ENCODE measurements around the gene CBLIF. TPM values are rescaled to one million over a fixed set of nuclear protein-coding genes. Genes with fewer than 3 reads are reported as not detected.

CBLIF gene
- total and polyA plus RNA-seq, 3 experiments from 2014 or later: not detected

DNA sequence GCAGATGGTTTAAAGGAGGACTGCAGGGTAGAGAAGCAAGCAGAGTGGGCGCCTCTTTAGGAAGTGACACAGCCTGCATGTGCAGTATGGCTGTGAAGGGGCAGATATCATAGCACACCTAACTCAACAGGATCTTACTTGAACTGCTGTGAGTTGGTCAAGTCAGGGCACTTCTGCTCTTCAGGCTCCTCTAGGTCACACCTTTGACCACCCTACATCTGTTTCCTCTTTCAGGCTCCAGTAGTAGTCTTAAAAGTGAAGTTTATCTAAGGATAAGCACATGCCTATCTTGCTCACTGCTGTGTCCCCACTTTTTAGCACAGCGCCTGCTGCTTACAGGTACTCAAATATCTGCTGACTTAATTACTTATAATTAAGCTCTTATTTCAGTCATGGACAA lies 41.2 kb downstream of the CBLIF start:
- H3K27ac Mint-ChIP-seq: no peak overlapping the region
- Histone ChIP-seq H3K9me3 (ENCODE audit: low read length) (no peaks in the 10 kb centered on the region), H3K27ac (ENCODE audit: low read depth, low read length) (no peak overlapping the region), H3K4me1 (ENCODE audit: insufficient read depth, low read length) (peaks cover 2% of the 10 kb centered on the region), H3K4me3 (ENCODE audit: low read length) (no peak overlapping the region), H3K36me3 (ENCODE audit: insufficient read depth, low read length) (peaks cover 4% of the 10 kb centered on the region), H3K27me3 (ENCODE audit: insufficient read depth, low read length, poor library complexity, severe bottlenecking) (no peaks in the 10 kb centered on the region)
- H3K4me3 Mint-ChIP-seq: no peak overlapping the region
- no peak for DNase-seq
- ChIA-PET POLR2A (no interaction called here), CTCF (interaction anchor here (7.8 kb wide), 1 partner anchor 50 kb away, joined by 113 read pairs; the partner anchor contains the start of gene STX3)
- peaks cover 2 to 9% (median 5%) of the 10 kb centered on the region in 3 donors for H3K4me1 Mint-ChIP-seq
- H3K9me3 Mint-ChIP-seq: no peaks in the 10 kb centered on the region
- peaks cover 0 to 49% (median 9%) of the 10 kb centered on the region in 3 donors for H3K36me3 Mint-ChIP-seq
- H3K27me3 Mint-ChIP-seq: no peaks in the 10 kb centered on the region

DNA sequence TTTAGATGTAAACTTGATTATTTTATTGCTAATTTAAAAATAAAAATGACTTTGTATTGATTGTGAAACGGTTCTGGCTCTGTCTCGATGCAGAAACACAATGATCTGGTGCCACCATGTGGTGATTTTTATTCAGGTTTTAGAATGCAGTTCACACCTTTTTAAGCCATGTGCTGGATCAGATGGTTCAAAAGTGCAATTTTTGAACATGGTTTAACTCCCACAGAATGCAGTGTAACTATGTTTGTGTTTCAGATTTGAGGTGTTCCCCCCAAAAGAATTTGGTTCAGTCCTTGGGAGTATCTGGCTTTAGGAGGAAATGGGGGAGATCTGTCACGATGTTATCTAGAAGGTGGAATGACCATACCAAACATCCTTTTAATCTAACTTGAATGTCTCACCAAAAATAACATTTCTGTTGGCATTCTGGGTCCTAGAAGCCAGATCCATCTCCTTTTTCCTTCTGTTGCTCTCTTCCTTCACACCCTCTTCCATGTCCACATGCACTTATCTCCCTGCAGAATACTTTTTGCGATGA lies 42.6 kb downstream of the CBLIF start:
- DNase-seq: peak; percentile 11 to 61 (median 52)
- Mint-ChIP-seq H3K27me3 (no peaks in the 10 kb centered on the region), H3K36me3 (peaks cover 0 to 41% (median 9%) of the 10 kb centered on the region in 3 donors), H3K27ac (no peak overlapping the region), H3K4me1 (no peaks in the 10 kb centered on the region), H3K4me3 (no peak overlapping the region), H3K9me3 (no peaks in the 10 kb centered on the region)
- H3K27ac ChIP-seq (ENCODE audit: low read depth, low read length): no peak overlapping the region
- no peaks in the 10 kb centered on the region for H3K27me3 ChIP-seq (ENCODE audit: insufficient read depth, low read length, poor library complexity, severe bottlenecking)
- CTCF ChIA-PET: interaction anchor here (1.0 to 7.8 kb wide), 7 partner anchors 8 to 265 kb away, joined by 3 to 113 read pairs (median 5); partner anchors contain the start of genes MRPL16 and STX3
- POLR2A ChIA-PET: no interaction called here
- no peaks in the 10 kb centered on the region for H3K9me3 ChIP-seq (ENCODE audit: low read length)
- no peak overlapping the region for H3K4me3 ChIP-seq (ENCODE audit: low read length)
- no peaks in the 10 kb centered on the region for H3K36me3 ChIP-seq (ENCODE audit: insufficient read depth, low read length)
- no peaks in the 10 kb centered on the region for H3K4me1 ChIP-seq (ENCODE audit: insufficient read depth, low read length)

DNA sequence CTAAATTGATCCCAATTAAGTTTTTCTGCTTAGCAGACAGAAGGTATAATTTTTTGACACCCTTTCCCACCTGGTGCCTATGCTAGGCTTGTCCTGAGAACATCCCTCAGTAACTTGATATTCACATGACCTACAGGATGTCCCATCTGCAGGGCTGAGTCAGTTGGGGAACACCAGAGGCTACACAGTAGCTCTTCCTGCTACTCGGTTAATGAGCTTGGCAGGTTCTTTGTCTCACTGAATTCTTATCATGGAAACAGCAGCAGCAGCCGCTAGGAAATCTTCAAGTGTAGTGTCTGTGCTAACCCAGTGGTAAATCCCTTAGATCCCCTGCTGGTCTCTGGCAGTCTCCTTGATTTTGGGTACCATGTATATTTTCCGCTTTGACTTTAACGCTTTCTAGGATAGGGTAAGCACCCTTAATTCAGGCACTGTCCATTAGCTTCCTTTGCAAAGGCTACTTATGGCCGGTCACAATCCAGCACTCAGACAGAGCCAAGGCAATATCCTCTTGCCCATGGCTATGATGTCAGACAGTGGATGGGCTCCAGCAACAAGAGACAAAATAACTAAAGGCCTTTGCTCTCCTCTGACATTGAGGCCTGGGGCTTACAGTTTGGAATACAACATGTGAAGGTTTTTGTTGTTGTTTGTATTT lies 43.2 kb downstream of the CBLIF start:
- CTCF ChIA-PET: interaction anchor here (0.6 to 7.8 kb wide), 8 partner anchors 8 to 760 kb away, joined by 3 to 113 read pairs (median 5); partner anchors contain the start of genes MRPL16 and STX3
- DNase-seq: no peak
- Histone ChIP-seq H3K4me1 (ENCODE audit: insufficient read depth, low read length) (no peaks in the 10 kb centered on the region), H3K27ac (ENCODE audit: low read depth, low read length) (no peak overlapping the region), H3K36me3 (ENCODE audit: insufficient read depth, low read length) (peaks cover 4% of the 10 kb centered on the region), H3K27me3 (ENCODE audit: insufficient read depth, low read length, poor library complexity, severe bottlenecking) (no peaks in the 10 kb centered on the region), H3K9me3 (ENCODE audit: low read length) (no peaks in the 10 kb centered on the region), H3K4me3 (ENCODE audit: low read length) (no peak overlapping the region)
- H3K4me1 Mint-ChIP-seq: no peaks in the 10 kb centered on the region
- H3K4me3 Mint-ChIP-seq: no peak overlapping the region
- no peak overlapping the region for H3K27ac Mint-ChIP-seq
- POLR2A ChIA-PET: no interaction called here
- no peaks in the 10 kb centered on the region for H3K9me3 Mint-ChIP-seq
- H3K27me3 Mint-ChIP-seq: no peaks in the 10 kb centered on the region
- H3K36me3 Mint-ChIP-seq: peaks cover 0 to 39% (median 9%) of the 10 kb centered on the region in 3 donors

DNA sequence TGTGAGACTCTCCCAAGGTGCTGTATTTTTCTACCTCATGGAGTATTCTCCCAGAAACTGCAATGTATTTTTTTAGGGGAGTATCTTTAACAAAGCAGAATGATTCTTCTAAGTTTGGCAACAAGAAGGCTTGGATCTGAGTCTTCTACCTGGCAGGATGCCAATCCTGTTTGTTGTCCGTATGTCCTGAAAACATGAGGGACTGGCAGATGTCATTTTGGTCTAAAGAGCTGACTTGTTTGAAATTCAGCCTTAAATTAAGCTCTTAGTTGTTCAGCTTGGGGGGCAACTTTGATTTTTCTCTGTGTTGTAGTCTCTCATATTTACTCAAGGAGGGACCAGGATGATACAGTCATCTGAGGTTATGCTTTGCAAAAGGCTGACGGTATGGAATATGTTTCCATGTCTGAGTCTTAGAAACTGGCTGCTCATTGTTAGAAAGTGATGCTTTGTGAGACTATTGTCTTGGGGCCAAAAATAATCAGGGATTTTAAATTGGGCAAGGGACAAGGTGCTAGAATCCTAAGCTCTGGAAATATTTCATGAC lies 44.1 kb downstream of the CBLIF start:
- CTCF ChIA-PET: interaction anchor here (0.6 to 7.8 kb wide), 11 partner anchors 9 to 761 kb away, joined by 3 to 113 read pairs (median 4); partner anchors contain the start of genes MRPL16 and STX3
- no peak for DNase-seq
- peak overlapping the region in 2 of 8 donors; percentile 1 to 38 for H3K27ac Mint-ChIP-seq
- H3K36me3 Mint-ChIP-seq: peaks cover 0 to 32% (median 2%) of the 10 kb centered on the region in 3 donors
- Histone ChIP-seq H3K27ac (ENCODE audit: low read depth, low read length) (no peak overlapping the region), H3K27me3 (ENCODE audit: insufficient read depth, low read length, poor library complexity, severe bottlenecking) (no peaks in the 10 kb centered on the region), H3K4me3 (ENCODE audit: low read length) (no peak overlapping the region), H3K9me3 (ENCODE audit: low read length) (no peaks in the 10 kb centered on the region), H3K4me1 (ENCODE audit: insufficient read depth, low read length) (no peaks in the 10 kb centered on the region), H3K36me3 (ENCODE audit: insufficient read depth, low read length) (peaks cover 4% of the 10 kb centered on the region)
- POLR2A ChIA-PET: no interaction called here
- no peak overlapping the region for H3K4me3 Mint-ChIP-seq
- H3K4me1 Mint-ChIP-seq: no peaks in the 10 kb centered on the region
- no peaks in the 10 kb centered on the region for H3K27me3 Mint-ChIP-seq
- no peaks in the 10 kb centered on the region for H3K9me3 Mint-ChIP-seq

- no peaks in the 10 kb centered on the region for H3K27me3 Mint-ChIP-seq
- Histone ChIP-seq H3K36me3 (ENCODE audit: insufficient read depth, low read length) (peaks cover 4% of the 10 kb centered on the region), H3K4me3 (ENCODE audit: low read length) (no peak overlapping the region), H3K4me1 (ENCODE audit: insufficient read depth, low read length) (no peaks in the 10 kb centered on the region), H3K9me3 (ENCODE audit: low read length) (no peaks in the 10 kb centered on the region), H3K27ac (ENCODE audit: low read depth, low read length) (no peak overlapping the region), H3K27me3 (ENCODE audit: insufficient read depth, low read length, poor library complexity, severe bottlenecking) (no peaks in the 10 kb centered on the region)
- ChIA-PET CTCF (interaction anchor here (1.0 to 7.8 kb wide), 4 partner anchors 10 to 50 kb away, joined by 3 to 113 read pairs (median 13); partner anchors contain the start of genes MRPL16 and STX3), POLR2A (no interaction called here)
- H3K9me3 Mint-ChIP-seq: no peaks in the 10 kb centered on the region
- DNase-seq: no peak
- H3K4me1 Mint-ChIP-seq: no peaks in the 10 kb centered on the region
- H3K27ac Mint-ChIP-seq: peak overlapping the region in 2 of 8 donors; percentile 36 to 64
- peaks cover 2 to 32% (median 5%) of the 10 kb centered on the region in 3 donors for H3K36me3 Mint-ChIP-seq
- H3K4me3 Mint-ChIP-seq: no peak overlapping the region
Measured at GRCh38 chr11:59800390-59801025, 44.8 kb downstream of the CBLIF start.

DNA sequence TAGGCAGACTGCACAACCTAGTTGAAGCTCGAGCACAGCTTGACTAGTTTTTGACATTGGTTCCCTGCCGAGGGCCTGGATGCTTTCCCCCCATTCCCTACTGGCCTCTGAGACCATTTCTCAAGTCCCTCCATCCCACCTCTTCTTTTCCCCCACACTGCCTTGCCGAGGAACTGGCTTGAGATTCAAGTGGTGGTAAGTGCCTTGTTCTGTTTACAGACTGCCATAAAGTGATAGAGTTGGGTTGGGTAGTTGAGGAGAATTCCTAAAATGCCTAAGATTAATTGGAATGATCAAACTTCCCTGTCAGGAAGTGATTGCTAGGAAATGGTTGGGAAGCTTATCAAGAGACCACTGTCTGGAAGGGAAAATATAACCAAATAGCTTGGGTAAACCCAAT lies 50.9 kb downstream of the CBLIF start:
- H3K27me3 ChIP-seq (ENCODE audit: insufficient read depth, low read length, poor library complexity, severe bottlenecking): no peaks in the 10 kb centered on the region

GRCh38 chr11:59792507-59792906 lies 52.8 kb downstream of the CBLIF start:
- Histone ChIP-seq H3K27ac (ENCODE audit: low read depth, low read length) (no peak overlapping the region), H3K36me3 (ENCODE audit: insufficient read depth, low read length) (peaks cover 6% of the 10 kb centered on the region), H3K4me1 (ENCODE audit: insufficient read depth, low read length) (no peaks in the 10 kb centered on the region), H3K4me3 (ENCODE audit: low read length) (no peak overlapping the region), H3K9me3 (ENCODE audit: low read length) (no peaks in the 10 kb centered on the region), H3K27me3 (ENCODE audit: insufficient read depth, low read length, poor library complexity, severe bottlenecking) (no peaks in the 10 kb centered on the region)
- no peak for DNase-seq
- Mint-ChIP-seq H3K4me3 (no peak overlapping the region), H3K4me1 (no peaks in the 10 kb centered on the region), H3K27ac (peak overlapping the region in 1 of 8 donors; percentile 63), H3K36me3 (peaks cover 23 to 68% (median 30%) of the 10 kb centered on the region in 3 donors), H3K27me3 (peaks cover 0 to 3% of the 10 kb centered on the region in 2 donors), H3K9me3 (no peaks in the 10 kb centered on the region)
- POLR2A ChIA-PET: no interaction called here
- CTCF ChIA-PET: no interaction called here

More for the DNA sequence above, 50.9 kb downstream of the CBLIF start:
- Mint-ChIP-seq H3K27me3 (peaks cover 0 to 3% of the 10 kb centered on the region in 2 donors), H3K36me3 (peaks cover 17 to 52% (median 25%) of the 10 kb centered on the region in 3 donors), H3K4me1 (no peaks in the 10 kb centered on the region), H3K9me3 (no peaks in the 10 kb centered on the region), H3K4me3 (no peak overlapping the region), H3K27ac (peak overlapping the region in 1 of 8 donors; percentile 2)
- POLR2A ChIA-PET: no interaction called here
- DNase-seq: no peak
- H3K4me3 ChIP-seq (ENCODE audit: low read length): no peak overlapping the region
- no peak overlapping the region for H3K27ac ChIP-seq (ENCODE audit: low read depth, low read length)
- no peaks in the 10 kb centered on the region for H3K4me1 ChIP-seq (ENCODE audit: insufficient read depth, low read length)
- peaks cover 7% of the 10 kb centered on the region for H3K36me3 ChIP-seq (ENCODE audit: insufficient read depth, low read length)
- no peaks in the 10 kb centered on the region for H3K9me3 ChIP-seq (ENCODE audit: low read length)
- CTCF ChIA-PET: no interaction called here

GRCh38 chr11:59791639-59792038 lies 53.7 kb downstream of the CBLIF start:
- no peaks in the 10 kb centered on the region for H3K9me3 Mint-ChIP-seq
- Histone ChIP-seq H3K27me3 (ENCODE audit: insufficient read depth, low read length, poor library complexity, severe bottlenecking) (no peaks in the 10 kb centered on the region), H3K4me3 (ENCODE audit: low read length) (no peak overlapping the region), H3K27ac (ENCODE audit: low read depth, low read length) (no peak overlapping the region), H3K4me1 (ENCODE audit: insufficient read depth, low read length) (no peaks in the 10 kb centered on the region), H3K9me3 (ENCODE audit: low read length) (no peaks in the 10 kb centered on the region), H3K36me3 (ENCODE audit: insufficient read depth, low read length) (peaks cover 3% of the 10 kb centered on the region)
- H3K36me3 Mint-ChIP-seq: peaks cover 23 to 67% (median 30%) of the 10 kb centered on the region in 3 donors
- no peak overlapping the region for H3K4me3 Mint-ChIP-seq
- no peak for DNase-seq
- peak overlapping the region in 1 of 8 donors; percentile 11 for H3K27ac Mint-ChIP-seq
- H3K27me3 Mint-ChIP-seq: peaks cover 0 to 5% of the 10 kb centered on the region in 2 donors
- ChIA-PET POLR2A (no interaction called here), CTCF (no interaction called here)
- no peaks in the 10 kb centered on the region for H3K4me1 Mint-ChIP-seq
